H54 (cell line): Measurements from ENCODE around the gene SLAMF1.
"Not testable (repeated sequence)": the region's sequence is repeated elsewhere in the genome, so short reads cannot be mapped to it uniquely, and the experiment has no call there.

Experiments
- DNase-seq: peaks from one replicate; pipeline ENCODE4 v3.0.0; 2011; ENCODE audit warnings: low spot score, mixed read lengths; ENCODE audit not compliant: insufficient read length
- FAIRE-seq: peaks from 3 replicates; lab custom pipeline; 2011; peaks lifted over from hg19 to GRCh38; lab: Jason Lieb, UNC
- POLR2A ChIP-seq: IDR thresholded peaks from 2 replicates; pipeline ENCODE4 v1.6.1; 2011; ENCODE audit warnings: low read depth, mild to moderate bottlenecking, low read length

The SLAMF1 gene

DNA sequence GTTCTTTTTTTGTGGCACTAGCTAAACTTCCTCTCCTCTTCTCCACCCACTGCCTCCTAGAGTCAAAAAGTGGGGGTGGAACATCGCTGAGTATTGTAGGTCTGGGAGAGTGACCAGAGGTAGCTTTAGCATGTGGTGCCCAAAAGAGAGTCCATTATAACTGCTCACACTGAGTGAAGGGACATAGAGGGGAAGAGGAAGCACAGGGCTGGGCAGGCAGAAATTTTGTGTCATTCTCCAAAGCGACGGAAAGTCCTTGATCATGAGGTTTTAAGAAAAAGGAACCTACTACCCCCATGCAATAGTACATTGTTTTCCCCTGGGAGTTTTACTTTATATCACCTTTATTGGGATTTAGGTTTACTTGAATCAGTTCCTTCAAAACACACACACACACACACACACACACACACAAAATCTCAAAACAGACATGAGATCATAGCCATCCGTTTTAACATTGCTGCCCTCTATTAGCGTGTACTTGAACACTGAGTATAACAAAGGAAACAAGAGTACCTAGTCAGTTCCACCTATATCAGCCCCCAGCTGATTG, 71.7 kb downstream of the SLAMF1 start:
- no peak for TF ChIP-seq POLR2A
- DNase-seq (no peak), FAIRE-seq (no peak)

DNA sequence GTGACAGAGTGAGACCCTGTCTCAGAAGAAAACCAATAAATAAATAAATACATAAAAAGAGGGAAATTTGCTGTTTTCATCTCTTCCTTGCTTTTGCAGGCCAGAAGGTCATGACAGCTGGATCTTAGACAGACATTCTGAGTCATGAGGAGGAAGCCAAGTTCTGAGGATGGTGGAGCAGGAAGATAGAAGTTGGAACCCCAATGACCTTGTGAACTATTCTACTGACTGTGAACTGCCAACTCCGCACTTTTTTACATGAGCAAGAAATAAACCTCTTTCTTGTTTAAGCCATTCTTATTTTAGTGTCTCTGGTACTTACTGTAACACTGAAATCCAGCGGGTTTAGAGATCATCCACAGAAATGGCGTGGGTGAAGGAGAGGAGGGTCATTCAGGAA, 76.0 kb downstream of the SLAMF1 start:
- no peak for TF ChIP-seq POLR2A
- no peak for DNase-seq
- no peak for FAIRE-seq

DNA sequence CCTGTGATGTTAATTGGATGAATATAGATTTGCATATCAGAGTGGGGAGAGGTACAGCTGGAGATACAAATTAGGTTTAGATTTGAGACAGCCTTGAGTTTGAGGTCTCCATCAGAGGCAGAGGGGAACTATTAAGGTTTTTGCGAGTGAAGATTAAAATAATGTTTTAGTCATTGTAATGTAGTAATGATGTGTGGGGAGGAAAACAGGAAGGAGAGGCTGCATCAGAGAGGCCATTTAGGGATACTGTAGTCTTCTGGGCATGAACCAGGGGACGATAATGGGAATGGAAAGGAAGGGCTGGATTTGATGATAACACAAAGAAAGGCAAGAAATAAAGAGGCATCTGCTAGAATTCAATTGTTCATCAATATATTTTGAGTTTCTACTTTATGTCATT, 77.0 kb downstream of the SLAMF1 start:
- TF ChIP-seq POLR2A: no peak
- FAIRE-seq (no peak), DNase-seq (no peak)

DNA sequence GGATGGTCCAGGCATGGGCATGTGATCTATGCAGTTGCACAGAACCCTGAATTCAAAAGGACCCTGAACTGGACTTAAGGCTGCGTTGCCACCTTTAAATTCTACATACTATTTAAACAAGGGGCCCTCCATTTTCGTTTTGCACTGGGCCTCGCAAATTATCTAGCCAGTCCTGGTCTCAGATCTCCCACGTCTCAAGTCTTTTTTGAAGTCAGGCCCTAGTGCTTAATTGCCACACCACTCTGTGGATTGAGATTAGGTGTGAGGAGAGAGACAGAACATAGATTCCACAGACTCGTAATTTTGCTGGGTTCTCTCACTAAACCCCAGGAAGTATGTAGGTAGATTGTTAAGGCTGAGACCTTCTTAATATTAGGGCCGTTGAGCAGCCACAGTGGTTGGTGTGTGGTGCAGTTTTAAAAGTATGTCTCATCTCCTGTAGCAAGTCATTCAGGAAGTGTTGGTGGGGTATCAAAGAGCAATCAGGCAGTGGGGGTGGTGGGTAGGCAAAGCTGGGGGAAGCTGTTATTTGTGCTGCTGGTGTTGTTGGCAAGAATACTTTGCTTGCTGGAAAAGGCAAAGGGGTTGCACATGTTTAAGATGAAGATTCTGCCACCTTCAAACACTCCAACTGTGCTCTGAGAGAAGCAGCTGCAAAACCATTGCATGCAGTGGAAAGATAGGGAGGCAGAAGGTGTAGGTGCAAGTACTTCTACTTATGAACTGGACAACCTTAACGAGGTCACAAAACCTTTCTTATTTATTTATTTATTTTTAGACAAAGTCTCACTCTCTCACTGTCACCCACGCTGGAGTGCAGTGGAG, 78.8 kb downstream of the SLAMF1 start:
- no peak for DNase-seq
- TF ChIP-seq POLR2A: no peak
- FAIRE-seq: no peak

DNA sequence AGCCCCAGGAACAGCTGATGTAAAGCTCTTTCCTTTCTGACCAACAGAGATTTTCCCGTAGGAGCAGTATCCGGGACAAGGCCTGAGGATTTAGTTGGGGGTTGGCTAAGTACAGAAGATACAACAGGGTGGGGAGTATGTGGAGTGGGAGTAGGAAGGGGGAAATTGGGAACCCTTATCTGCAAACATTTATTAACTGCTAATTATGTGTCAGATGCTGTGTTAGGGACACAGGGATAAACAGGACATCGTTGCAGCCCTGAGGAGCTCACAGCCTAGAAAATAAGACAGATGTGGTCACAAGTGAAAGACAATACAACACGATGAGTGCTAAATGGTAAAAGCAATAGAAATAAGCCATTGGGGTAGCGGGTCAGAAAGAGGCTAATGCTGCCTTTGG, 79.5 kb downstream of the SLAMF1 start:
- DNase-seq (no peak), FAIRE-seq (no peak)
- no peak for TF ChIP-seq POLR2A

DNA sequence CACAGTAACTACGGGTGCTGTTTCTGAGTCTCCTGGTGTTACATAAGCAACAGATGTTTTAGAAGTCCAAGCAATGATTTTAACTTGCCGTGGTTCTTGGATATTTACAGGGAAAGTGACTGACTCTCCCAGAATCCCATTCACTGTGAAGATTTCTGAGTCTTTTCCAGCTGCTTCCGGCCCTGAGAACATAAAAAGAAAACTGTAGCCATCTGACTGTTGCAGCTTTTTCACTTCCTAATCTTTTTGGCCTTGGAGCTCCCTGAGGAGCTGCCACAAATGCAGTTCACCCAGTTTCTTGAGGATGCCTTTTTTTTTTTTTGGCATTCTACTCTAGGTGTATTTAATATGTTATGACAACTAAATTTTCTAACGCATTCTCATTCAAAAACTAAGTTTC, 81.3 kb downstream of the SLAMF1 start:
- TF ChIP-seq POLR2A: no peak
- DNase-seq: no peak
- FAIRE-seq: no peak

DNA sequence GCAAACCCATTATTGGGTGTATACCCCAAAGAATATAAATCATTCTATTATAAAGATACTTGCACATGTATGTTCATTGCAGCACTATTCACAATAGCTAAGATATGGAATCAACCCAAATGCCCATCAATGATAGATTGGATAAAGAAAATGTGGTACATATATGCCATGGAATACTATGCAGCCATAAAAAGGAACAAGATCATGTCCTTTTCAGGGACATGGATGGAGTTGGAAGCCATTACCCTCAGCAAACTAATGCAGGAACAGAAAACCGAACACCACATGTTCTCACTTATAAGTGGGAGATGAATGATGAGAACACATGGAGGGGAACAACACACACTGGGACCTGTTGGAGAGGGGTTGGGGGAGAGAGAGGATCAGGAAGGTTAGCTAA, 83.6 kb downstream of the SLAMF1 start:
- FAIRE-seq, DNase-seq: not testable (repeated sequence)

DNA sequence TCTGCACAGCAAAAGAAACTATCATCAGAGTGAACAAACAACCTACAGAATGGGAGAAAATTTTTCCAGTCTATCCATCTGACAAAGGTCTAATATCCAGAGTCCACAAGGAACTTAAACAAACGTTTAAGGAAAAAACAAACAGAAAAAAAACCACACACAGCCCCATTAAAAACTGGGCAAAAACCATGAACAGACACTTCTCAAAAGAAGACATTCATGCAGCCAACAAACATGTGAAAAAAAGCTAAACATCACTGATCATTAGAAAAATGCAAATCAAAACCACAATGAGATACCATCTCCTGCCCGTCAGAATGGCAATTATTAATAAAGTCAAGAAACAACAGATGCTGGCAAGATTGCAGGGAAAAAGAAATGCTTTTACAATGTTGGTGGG, 84.1 kb downstream of the SLAMF1 start:
- FAIRE-seq, DNase-seq: not testable (repeated sequence)

DNA sequence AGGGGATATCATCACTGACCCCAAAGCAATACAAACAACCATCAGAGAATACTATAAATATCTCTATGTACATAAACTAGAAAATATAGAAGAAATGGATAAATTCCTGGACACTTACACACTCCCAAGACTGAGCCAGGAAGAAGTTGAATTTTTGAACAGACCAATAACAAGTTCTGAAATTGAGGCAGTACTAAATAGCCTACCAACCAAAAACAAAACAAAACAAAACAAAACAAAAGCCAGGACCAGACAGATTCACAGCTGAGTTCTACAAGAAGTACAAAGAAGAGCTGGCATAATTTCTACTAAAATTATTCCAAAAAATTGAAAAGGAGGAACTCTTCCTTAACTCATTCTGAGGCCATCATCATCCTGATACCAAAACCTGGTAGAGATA, 86.0 kb downstream of the SLAMF1 start:
- no peak for TF ChIP-seq POLR2A
- DNase-seq (no peak), FAIRE-seq (no peak)

DNA sequence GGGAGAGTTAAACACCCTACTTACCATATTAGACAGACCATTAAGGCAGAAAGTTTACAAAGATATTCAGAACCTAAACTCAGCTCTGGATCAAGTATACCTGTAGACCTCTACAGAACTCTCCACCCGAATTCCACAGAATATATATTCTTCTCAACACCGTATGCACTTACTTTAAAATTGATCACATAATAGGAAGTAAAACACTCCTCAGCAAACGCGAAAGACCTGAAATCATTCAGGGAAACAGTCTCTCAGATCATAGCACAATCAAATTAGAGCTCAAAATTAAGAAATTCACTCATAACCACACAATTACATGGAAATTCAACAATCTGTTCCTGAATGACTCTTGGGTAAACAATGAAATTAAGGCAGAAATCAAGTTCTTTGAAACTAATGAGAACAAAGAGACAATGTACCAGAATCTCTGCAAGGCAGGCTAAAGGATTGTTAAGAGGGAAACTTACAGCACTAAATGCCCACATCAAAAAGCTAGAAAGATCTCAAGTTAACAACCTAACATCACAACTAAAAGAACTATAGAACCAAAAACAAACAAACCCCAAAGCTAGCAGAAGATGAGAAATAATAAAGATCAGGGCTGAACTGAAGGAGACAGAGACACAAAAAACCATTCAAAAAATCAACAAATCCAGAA, 86.7 kb downstream of the SLAMF1 start:
- DNase-seq (no peak), FAIRE-seq (no peak)
- no peak for TF ChIP-seq POLR2A

DNA sequence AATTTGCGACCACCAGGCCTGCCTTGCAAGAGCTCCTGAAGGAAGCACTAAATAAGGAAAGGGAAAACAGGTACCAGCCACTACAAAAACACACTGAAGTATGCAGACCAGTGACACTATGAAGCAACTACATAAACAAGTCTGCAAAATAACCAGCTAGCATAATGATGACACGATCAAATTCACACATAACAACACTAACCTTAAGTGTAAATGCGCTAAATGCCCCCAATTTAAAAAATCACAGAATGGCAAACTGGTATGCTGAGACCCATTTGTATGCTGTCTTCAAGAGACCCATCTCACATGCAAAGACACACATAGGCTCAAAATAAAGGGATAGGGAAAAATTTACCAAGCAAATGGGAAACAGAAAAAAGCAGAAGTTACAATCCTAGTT, 87.4 kb downstream of the SLAMF1 start:
- FAIRE-seq, DNase-seq: not testable (repeated sequence)

DNA sequence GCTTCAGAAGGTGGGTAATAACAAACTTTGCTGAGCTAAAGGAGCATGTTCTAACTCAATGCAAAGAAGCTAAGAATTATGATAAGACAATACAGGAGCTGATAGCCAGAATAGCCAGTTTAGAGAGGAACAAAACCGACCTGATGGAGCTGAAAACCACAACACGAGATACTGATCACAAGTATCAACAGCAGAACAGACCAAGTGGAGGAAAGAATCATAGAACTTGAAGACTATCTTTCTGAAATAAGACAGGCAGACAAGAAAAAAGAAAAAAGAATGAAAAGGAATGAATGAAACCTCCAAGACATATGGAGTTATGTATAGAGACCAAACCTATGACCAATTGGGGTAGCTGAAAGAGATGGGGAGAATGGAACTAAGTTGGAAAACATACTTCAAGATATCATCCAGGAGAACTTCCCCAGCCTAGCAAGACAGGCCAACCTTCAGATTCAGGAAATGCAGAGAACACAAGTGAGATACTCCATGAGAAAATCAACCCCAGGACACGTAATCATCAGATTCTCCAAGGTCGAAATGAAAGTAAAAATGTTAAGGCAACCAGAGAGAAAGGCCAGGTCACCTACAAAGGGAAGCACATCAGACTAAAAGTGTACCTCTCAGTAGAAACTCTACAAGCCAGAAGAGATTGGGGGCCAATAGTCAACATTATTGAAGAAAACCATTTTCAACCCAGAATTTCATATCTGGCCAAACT, 88.0 kb downstream of the SLAMF1 start:
- DNase-seq: no peak
- no peak for FAIRE-seq
- no peak for TF ChIP-seq POLR2A
